NCI-H510A (cell line): Measurements from ENCODE around the gene PSMD6.

ENCODE experiments used
- DNase-seq: peaks from one replicate; lab custom pipeline; 2025; lab: John Stamatoyannopoulos, UW

PSMD6 gene

GRCh38 chr3:64008487-64009351 is 14.6 kb downstream of the PSMD6 start:
- no peak for DNase-seq

GRCh38 chr3:64008017-64008416 is 15.3 kb downstream of the PSMD6 start:
- DNase-seq, result no peak

GRCh38 chr3:64003589-64003988 is 19.7 kb downstream of the PSMD6 start:
- DNase-seq, result no peak

GRCh38 chr3:64002233-64002632 is 21.1 kb downstream of the PSMD6 start:
- no peak for DNase-seq

GRCh38 chr3:64000453-64001055 is 22.7 kb downstream of the PSMD6 start:
- DNase-seq, result no peak

- DNase-seq, result no peak
Measured at GRCh38 chr3:63998852-63999754, 24.2 kb downstream of the PSMD6 start.

- no peak for DNase-seq
Measured at GRCh38 chr3:63995086-63995485, 28.2 kb downstream of the PSMD6 start.

- peak; percentile 31 for DNase-seq
Measured at GRCh38 chr3:63993653-63994079, 29.6 kb downstream of the PSMD6 start.

GRCh38 chr3:63992516-63993209 is 30.6 kb downstream of the PSMD6 start:
- DNase-seq, result no peak

GRCh38 chr3:63991666-63992065 is 31.6 kb downstream of the PSMD6 start:
- no peak for DNase-seq

GRCh38 chr3:63990733-63991132 is 32.6 kb downstream of the PSMD6 start:
- DNase-seq, result no peak

- no peak for DNase-seq
Measured at GRCh38 chr3:63990204-63990603, 33.1 kb downstream of the PSMD6 start.

- DNase-seq, result no peak
Measured at GRCh38 chr3:63988943-63989342, 34.4 kb downstream of the PSMD6 start.

GRCh38 chr3:63986831-63987230 is 36.5 kb downstream of the PSMD6 start:
- no peak for DNase-seq

GRCh38 chr3:63986146-63986545 is 37.1 kb downstream of the PSMD6 start:
- no peak for DNase-seq

GRCh38 chr3:63984391-63984790 is 38.9 kb downstream of the PSMD6 start:
- no peak for DNase-seq

- DNase-seq, result no peak
Measured at GRCh38 chr3:63981980-63982379, 41.3 kb downstream of the PSMD6 start.

GRCh38 chr3:63980830-63981498 is 42.3 kb downstream of the PSMD6 start:
- no peak for DNase-seq

GRCh38 chr3:63980019-63980418 is 43.3 kb downstream of the PSMD6 start:
- DNase-seq, result no peak

GRCh38 chr3:63979093-63979885 is 44.0 kb downstream of the PSMD6 start:
- DNase-seq, result no peak
